ENCODE results near the gene MTR.

Gene MTR

GRCh38 chr1:236809148-236809547 is 14.1 kb downstream of the MTR start:
- Histone ChIP-seq H3K9me3 (ENCODE audit: control insufficient read depth in 1 of 2, low read length in 2 of 2) (no peaks in the 10 kb centered on the region), H3K4me3 (ENCODE audit: low read depth in 1 of 2, low read length in 2 of 2) (no peak overlapping the region), H3K36me3 (ENCODE audit: control insufficient read depth in 1 of 2, insufficient read depth in 2 of 2, low read length in 2 of 2) (peaks cover 34 to 53% of the 10 kb centered on the region in 2 donors), H3K27me3 (ENCODE audit: low read depth, low read length) (no peaks in the 10 kb centered on the region), H3K27ac (ENCODE audit: low read length) (no peak overlapping the region), H3K4me1 (ENCODE audit: control insufficient read depth in 1 of 2, insufficient read depth in 2 of 2, low read length in 2 of 2) (peaks cover 0 to 3% of the 10 kb centered on the region in 2 donors)

GRCh38 chr1:236810018-236810417 is 14.9 kb downstream of the MTR start:
- Histone ChIP-seq H3K9me3 (ENCODE audit: control insufficient read depth in 1 of 2, low read length in 2 of 2) (no peaks in the 10 kb centered on the region), H3K27ac (ENCODE audit: low read length) (no peak overlapping the region), H3K27me3 (ENCODE audit: low read depth, low read length) (no peaks in the 10 kb centered on the region), H3K4me1 (ENCODE audit: control insufficient read depth in 1 of 2, insufficient read depth in 2 of 2, low read length in 2 of 2) (peaks cover 0 to 3% of the 10 kb centered on the region in 2 donors), H3K36me3 (ENCODE audit: control insufficient read depth in 1 of 2, insufficient read depth in 2 of 2, low read length in 2 of 2) (peaks cover 41 to 52% of the 10 kb centered on the region in 2 donors), H3K4me3 (ENCODE audit: low read depth in 1 of 2, low read length in 2 of 2) (no peak overlapping the region)

GRCh38 chr1:236812334-236813030 is 17.4 kb downstream of the MTR start:
- Histone ChIP-seq H3K4me3 (ENCODE audit: low read depth in 1 of 2, low read length in 2 of 2) (no peak overlapping the region), H3K36me3 (ENCODE audit: control insufficient read depth in 1 of 2, insufficient read depth in 2 of 2, low read length in 2 of 2) (peaks cover 50 to 71% of the 10 kb centered on the region in 2 donors), H3K9me3 (ENCODE audit: control insufficient read depth in 1 of 2, low read length in 2 of 2) (no peaks in the 10 kb centered on the region), H3K27me3 (ENCODE audit: low read depth, low read length) (no peaks in the 10 kb centered on the region), H3K4me1 (ENCODE audit: control insufficient read depth in 1 of 2, insufficient read depth in 2 of 2, low read length in 2 of 2) (peaks cover 0 to 3% of the 10 kb centered on the region in 2 donors), H3K27ac (ENCODE audit: low read length) (no peak overlapping the region)

GRCh38 chr1:236815941-236816340 is 20.8 kb downstream of the MTR start:
- Histone ChIP-seq H3K36me3 (ENCODE audit: control insufficient read depth in 1 of 2, insufficient read depth in 2 of 2, low read length in 2 of 2) (peaks cover 60 to 73% of the 10 kb centered on the region in 2 donors), H3K4me1 (ENCODE audit: control insufficient read depth in 1 of 2, insufficient read depth in 2 of 2, low read length in 2 of 2) (no peaks in the 10 kb centered on the region), H3K9me3 (ENCODE audit: control insufficient read depth in 1 of 2, low read length in 2 of 2) (no peaks in the 10 kb centered on the region), H3K4me3 (ENCODE audit: low read depth in 1 of 2, low read length in 2 of 2) (no peak overlapping the region), H3K27me3 (ENCODE audit: low read depth, low read length) (no peaks in the 10 kb centered on the region), H3K27ac (ENCODE audit: low read length) (no peak overlapping the region)

- Histone ChIP-seq H3K27me3 (ENCODE audit: low read depth, low read length) (no peaks in the 10 kb centered on the region), H3K27ac (ENCODE audit: low read length) (no peak overlapping the region), H3K36me3 (ENCODE audit: control insufficient read depth in 1 of 2, insufficient read depth in 2 of 2, low read length in 2 of 2) (peaks cover 34 to 56% of the 10 kb centered on the region in 2 donors), H3K9me3 (ENCODE audit: control insufficient read depth in 1 of 2, low read length in 2 of 2) (no peaks in the 10 kb centered on the region), H3K4me1 (ENCODE audit: control insufficient read depth in 1 of 2, insufficient read depth in 2 of 2, low read length in 2 of 2) (no peaks in the 10 kb centered on the region), H3K4me3 (ENCODE audit: low read depth in 1 of 2, low read length in 2 of 2) (no peak overlapping the region)
These were observed 24.8 kb downstream of the MTR start for GRCh38 chr1:236819856-236820255.

GRCh38 chr1:236821091-236821627 is 26.1 kb downstream of the MTR start:
- H3K27ac ChIP-seq (ENCODE audit: low read length): no peak overlapping the region
- H3K36me3 ChIP-seq (ENCODE audit: control insufficient read depth in 1 of 2, insufficient read depth in 2 of 2, low read length in 2 of 2): peaks cover 37 to 57% of the 10 kb centered on the region in 2 donors
- no peaks in the 10 kb centered on the region for H3K9me3 ChIP-seq (ENCODE audit: control insufficient read depth in 1 of 2, low read length in 2 of 2)
- H3K4me3 ChIP-seq (ENCODE audit: low read depth in 1 of 2, low read length in 2 of 2): no peak overlapping the region
- no peaks in the 10 kb centered on the region for H3K27me3 ChIP-seq (ENCODE audit: low read depth, low read length)
- H3K4me1 ChIP-seq (ENCODE audit: control insufficient read depth in 1 of 2, insufficient read depth in 2 of 2, low read length in 2 of 2): no peaks in the 10 kb centered on the region

GRCh38 chr1:236823559-236823958 is 28.5 kb downstream of the MTR start:
- Histone ChIP-seq H3K4me3 (ENCODE audit: low read depth in 1 of 2, low read length in 2 of 2) (no peak overlapping the region), H3K27ac (ENCODE audit: low read length) (no peak overlapping the region), H3K27me3 (ENCODE audit: low read depth, low read length) (no peaks in the 10 kb centered on the region), H3K4me1 (ENCODE audit: control insufficient read depth in 1 of 2, insufficient read depth in 2 of 2, low read length in 2 of 2) (no peaks in the 10 kb centered on the region), H3K9me3 (ENCODE audit: control insufficient read depth in 1 of 2, low read length in 2 of 2) (no peaks in the 10 kb centered on the region), H3K36me3 (ENCODE audit: control insufficient read depth in 1 of 2, insufficient read depth in 2 of 2, low read length in 2 of 2) (peaks cover 35 to 52% of the 10 kb centered on the region in 2 donors)

- H3K9me3 ChIP-seq (ENCODE audit: control insufficient read depth in 1 of 2, low read length in 2 of 2): no peaks in the 10 kb centered on the region
- no peak overlapping the region for H3K27ac ChIP-seq (ENCODE audit: low read length)
- H3K36me3 ChIP-seq (ENCODE audit: control insufficient read depth in 1 of 2, insufficient read depth in 2 of 2, low read length in 2 of 2): peaks cover 70 to 75% of the 10 kb centered on the region in 2 donors
- no peaks in the 10 kb centered on the region for H3K4me1 ChIP-seq (ENCODE audit: control insufficient read depth in 1 of 2, insufficient read depth in 2 of 2, low read length in 2 of 2)
- no peak overlapping the region for H3K4me3 ChIP-seq (ENCODE audit: low read depth in 1 of 2, low read length in 2 of 2)
- no peaks in the 10 kb centered on the region for H3K27me3 ChIP-seq (ENCODE audit: low read depth, low read length)
These were observed 34.0 kb downstream of the MTR start for GRCh38 chr1:236829085-236829484.

- Histone ChIP-seq H3K4me3 (ENCODE audit: low read depth in 1 of 2, low read length in 2 of 2) (no peak overlapping the region), H3K27me3 (ENCODE audit: low read depth, low read length) (no peaks in the 10 kb centered on the region), H3K9me3 (ENCODE audit: control insufficient read depth in 1 of 2, low read length in 2 of 2) (no peaks in the 10 kb centered on the region), H3K4me1 (ENCODE audit: control insufficient read depth in 1 of 2, insufficient read depth in 2 of 2, low read length in 2 of 2) (no peaks in the 10 kb centered on the region), H3K27ac (ENCODE audit: low read length) (no peak overlapping the region), H3K36me3 (ENCODE audit: control insufficient read depth in 1 of 2, insufficient read depth in 2 of 2, low read length in 2 of 2) (peaks cover 67 to 73% of the 10 kb centered on the region in 2 donors)
These were observed 35.0 kb downstream of the MTR start for GRCh38 chr1:236830116-236830515.

- no peak overlapping the region for H3K4me3 ChIP-seq (ENCODE audit: low read depth in 1 of 2, low read length in 2 of 2)
These were observed 35.5 kb downstream of the MTR start for GRCh38 chr1:236830560-236830959.

GRCh38 chr1:236833575-236833974 is 38.5 kb downstream of the MTR start:
- Histone ChIP-seq H3K27me3 (ENCODE audit: low read depth, low read length) (no peaks in the 10 kb centered on the region), H3K9me3 (ENCODE audit: control insufficient read depth in 1 of 2, low read length in 2 of 2) (no peaks in the 10 kb centered on the region), H3K36me3 (ENCODE audit: control insufficient read depth in 1 of 2, insufficient read depth in 2 of 2, low read length in 2 of 2) (peaks cover 76 to 79% of the 10 kb centered on the region in 2 donors), H3K4me1 (ENCODE audit: control insufficient read depth in 1 of 2, insufficient read depth in 2 of 2, low read length in 2 of 2) (no peaks in the 10 kb centered on the region), H3K4me3 (ENCODE audit: low read depth in 1 of 2, low read length in 2 of 2) (no peak overlapping the region), H3K27ac (ENCODE audit: low read length) (no peak overlapping the region)

More at GRCh38 chr1:236830560-236830959, 35.5 kb downstream of the MTR start:
- Histone ChIP-seq H3K9me3 (ENCODE audit: control insufficient read depth in 1 of 2, low read length in 2 of 2) (no peaks in the 10 kb centered on the region), H3K4me1 (ENCODE audit: control insufficient read depth in 1 of 2, insufficient read depth in 2 of 2, low read length in 2 of 2) (no peaks in the 10 kb centered on the region), H3K27ac (ENCODE audit: low read length) (no peak overlapping the region), H3K36me3 (ENCODE audit: control insufficient read depth in 1 of 2, insufficient read depth in 2 of 2, low read length in 2 of 2) (peaks cover 67 to 74% of the 10 kb centered on the region in 2 donors), H3K27me3 (ENCODE audit: low read depth, low read length) (no peaks in the 10 kb centered on the region)

Measured in muscle layer of duodenum (tissue), 2 donors.